Neuron (in vitro differentiated cells): ENCODE data around the gene PFKFB2.
"Not testable (repeated sequence)": the region's sequence is repeated elsewhere in the genome, so short reads cannot be mapped to it uniquely, and the experiment has no call there.

Source experiments
- H2AFZ ChIP-seq: one replicate; pipeline ENCODE4 v1.6.1; 2013; ENCODE audit warnings: low read depth, mild to moderate bottlenecking, inconsistent platforms, low read length, moderate library complexity
- H3K27me3 ChIP-seq: one replicate; pipeline ENCODE4 v1.6.1; 2013; ENCODE audit warnings: low read length; ENCODE audit not compliant: insufficient read depth
- H3K36me3 ChIP-seq: one replicate; pipeline ENCODE4 v1.6.1; 2013; ENCODE audit warnings: low read length; ENCODE audit not compliant: insufficient read depth
- H3K4me1 ChIP-seq: one replicate; pipeline ENCODE4 v1.6.1; 2013; ENCODE audit warnings: low read length; ENCODE audit not compliant: insufficient read depth
- H3K4me3 ChIP-seq: 2 replicates; pipeline ENCODE4 v1.5.1; 2013; ENCODE audit warnings: mild to moderate bottlenecking, low read length, moderate library complexity
- H3K9me3 ChIP-seq: one replicate; pipeline ENCODE4 v1.6.1; 2013; ENCODE audit warnings: low read length

The PFKFB2 gene

GRCh38 chr1:207035877-207036551, 17.1 kb upstream of the PFKFB2 start:
- H2AFZ ChIP-seq: no peak overlapping the region
- peaks cover 20% of the 10 kb centered on the region for H3K27me3 ChIP-seq
- no peak overlapping the region for H3K4me3 ChIP-seq

GRCh38 chr1:207036865-207037264, 16.2 kb upstream of the PFKFB2 start:
- peaks cover 11% of the 10 kb centered on the region for H3K4me1 ChIP-seq
- H3K4me3 ChIP-seq: no peak overlapping the region
- H3K27me3 ChIP-seq: peaks cover 11% of the 10 kb centered on the region
- no peak overlapping the region for H2AFZ ChIP-seq
- no peaks in the 10 kb centered on the region for H3K36me3 ChIP-seq
- H3K9me3 ChIP-seq: no peaks in the 10 kb centered on the region

More at GRCh38 chr1:207035877-207036551, 17.1 kb upstream of the PFKFB2 start:
- peaks cover 11% of the 10 kb centered on the region for H3K4me1 ChIP-seq
- no peaks in the 10 kb centered on the region for H3K36me3 ChIP-seq
- H3K9me3 ChIP-seq: no peaks in the 10 kb centered on the region

GRCh38 chr1:207039380-207040180, 13.5 kb upstream of the PFKFB2 start:
- H3K9me3 ChIP-seq: no peaks in the 10 kb centered on the region
- H2AFZ ChIP-seq: no peak overlapping the region

GRCh38 chr1:207040181-207040533, 12.9 kb upstream of the PFKFB2 start:
- H3K27me3 ChIP-seq: peaks cover under 1% of the 10 kb centered on the region
- H3K36me3 ChIP-seq: no peaks in the 10 kb centered on the region
- H3K4me3 ChIP-seq: no peak overlapping the region
- peaks cover 11% of the 10 kb centered on the region for H3K4me1 ChIP-seq
- H3K9me3 ChIP-seq: no peaks in the 10 kb centered on the region
- H2AFZ ChIP-seq: no peak overlapping the region

More at GRCh38 chr1:207039380-207040180, 13.5 kb upstream of the PFKFB2 start:
- Histone ChIP-seq H3K36me3 (no peaks in the 10 kb centered on the region), H3K4me1 (peaks cover 11% of the 10 kb centered on the region), H3K4me3 (no peak overlapping the region), H3K27me3 (peaks cover 4% of the 10 kb centered on the region)

- H3K27me3 ChIP-seq, H3K4me3 ChIP-seq, H3K36me3 ChIP-seq, H3K9me3 ChIP-seq, H2AFZ ChIP-seq: not testable (repeated sequence)
- H3K4me1 ChIP-seq: peaks cover 11% of the 10 kb centered on the region
These were observed 11.7 kb upstream of the PFKFB2 start for GRCh38 chr1:207041397-207041796.

GRCh38 chr1:207045453-207045852, 7.6 kb upstream of the PFKFB2 start:
- peaks cover 23% of the 10 kb centered on the region for H3K4me1 ChIP-seq

GRCh38 chr1:207047505-207047904, 5.6 kb upstream of the PFKFB2 start:
- Histone ChIP-seq H3K4me1 (peaks cover 34% of the 10 kb centered on the region), H3K36me3 (peaks cover 37% of the 10 kb centered on the region), H3K9me3 (no peaks in the 10 kb centered on the region), H3K4me3 (no peak overlapping the region), H2AFZ (no peak overlapping the region), H3K27me3 (no peaks in the 10 kb centered on the region)

More at GRCh38 chr1:207045453-207045852, 7.6 kb upstream of the PFKFB2 start:
- no peak overlapping the region for H3K4me3 ChIP-seq
- no peaks in the 10 kb centered on the region for H3K27me3 ChIP-seq
- H3K9me3 ChIP-seq: no peaks in the 10 kb centered on the region
- no peak overlapping the region for H2AFZ ChIP-seq
- peaks cover 37% of the 10 kb centered on the region for H3K36me3 ChIP-seq

GRCh38 chr1:207048041-207048440, 5.0 kb upstream of the PFKFB2 start:
- Histone ChIP-seq H3K36me3 (peaks cover 37% of the 10 kb centered on the region), H2AFZ (no peak overlapping the region), H3K4me3 (no peak overlapping the region), H3K27me3 (no peaks in the 10 kb centered on the region), H3K9me3 (no peaks in the 10 kb centered on the region), H3K4me1 (peaks cover 34% of the 10 kb centered on the region)

GRCh38 chr1:207049054-207049453, 4.0 kb upstream of the PFKFB2 start:
- Histone ChIP-seq H3K4me3 (peak overlapping the region; percentile 97), H3K27me3 (no peaks in the 10 kb centered on the region), H2AFZ (no peak overlapping the region), H3K36me3 (peaks cover 37% of the 10 kb centered on the region), H3K4me1 (peaks cover 34% of the 10 kb centered on the region), H3K9me3 (no peaks in the 10 kb centered on the region)

- Histone ChIP-seq H2AFZ (no peak overlapping the region), H3K36me3 (peaks cover 37% of the 10 kb centered on the region), H3K4me3 (peak overlapping the region; percentile 97), H3K27me3 (no peaks in the 10 kb centered on the region), H3K4me1 (peaks cover 34% of the 10 kb centered on the region), H3K9me3 (no peaks in the 10 kb centered on the region)
These were observed 3.6 kb upstream of the PFKFB2 start for GRCh38 chr1:207049514-207049913.

- Histone ChIP-seq H3K4me1 (peaks cover 34% of the 10 kb centered on the region), H3K27me3 (no peaks in the 10 kb centered on the region)
These were observed 3.1 kb upstream of the PFKFB2 start for GRCh38 chr1:207049974-207050391.

GRCh38 chr1:207050480-207051190, 2.4 kb upstream of the PFKFB2 start:
- H3K4me3 ChIP-seq: peak overlapping the region; percentile 97
- H3K9me3 ChIP-seq: no peaks in the 10 kb centered on the region
- H2AFZ ChIP-seq: peak overlapping the region; percentile 91
- no peaks in the 10 kb centered on the region for H3K27me3 ChIP-seq
- peaks cover 34% of the 10 kb centered on the region for H3K4me1 ChIP-seq
- H3K36me3 ChIP-seq: peaks cover 34% of the 10 kb centered on the region

More at GRCh38 chr1:207049974-207050391, 3.1 kb upstream of the PFKFB2 start:
- H3K9me3 ChIP-seq: no peaks in the 10 kb centered on the region
- peak overlapping the region; percentile 91 for H2AFZ ChIP-seq
- H3K4me3 ChIP-seq: peak overlapping the region; percentile 97
- H3K36me3 ChIP-seq: peaks cover 37% of the 10 kb centered on the region
